Endothelial cell of umbilical vein (primary cell): ENCODE measurements around the gene CNOT6.

ENCODE experiments used
- CTCF ChIP-seq, 2 donors: IDR thresholded peaks; 1 replicate in 1 of 2; 2 replicates in 1 of 2; pipeline ENCODE4 v1.5.1; 2011; ENCODE audit warnings: low read length in 2 of 2, mild to moderate bottlenecking in 2 of 2, moderate library complexity in 2 of 2, control low read depth in 1 of 2, inconsistent platforms in 1 of 2, low read depth in 1 of 2; ENCODE audit not compliant: insufficient read depth in 1 of 2; ENCODE audit errors: extremely low read depth in 1 of 2
- EZH2 ChIP-seq: IDR thresholded peaks from 2 replicates; pipeline ENCODE4 v1.6.1; 2012; ENCODE audit warnings: borderline replicate concordance, low read depth, mild to moderate bottlenecking, moderate library complexity, low read length, inconsistent platforms; ENCODE audit not compliant: severe bottlenecking
- GATA2 ChIP-seq: IDR thresholded peaks from 2 replicates; pipeline ENCODE4 v1.7.0; 2011; ENCODE audit warnings: low read depth, mild to moderate bottlenecking, moderate library complexity, mixed read lengths, low read length; ENCODE audit not compliant: insufficient read length, insufficient read depth
- JUN ChIP-seq: IDR thresholded peaks from 2 replicates; pipeline ENCODE4 v1.6.1; 2011; ENCODE audit warnings: borderline replicate concordance, low read depth; ENCODE audit not compliant: insufficient read length, insufficient read depth
- MAX ChIP-seq: IDR thresholded peaks from 2 replicates; pipeline ENCODE4 v1.6.1; 2011; ENCODE audit not compliant: insufficient read depth, insufficient read length
- MYC ChIP-seq: IDR thresholded peaks from one replicate; pipeline ENCODE4 v1.6.1; 2011; ENCODE audit warnings: mild to moderate bottlenecking, low read depth, low read length
- POLR2A ChIP-seq: IDR thresholded peaks from 2 replicates; pipeline ENCODE4 v1.6.1; 2012; ENCODE audit warnings: low read depth, mild to moderate bottlenecking, control low read depth, low read length
- POLR2AphosphoS5 ChIP-seq: IDR thresholded peaks from 2 replicates; pipeline ENCODE4 v1.6.1; 2012; ENCODE audit warnings: low read depth, mild to moderate bottlenecking, control low read depth, low read length, moderate library complexity; ENCODE audit not compliant: insufficient read depth

- TF ChIP-seq EZH2 (no peak), CTCF (IDR thresholded peaks at IDR 0.05; ENCODE audit: extremely low read depth in 1 of 2, insufficient read depth in 1 of 2, low read depth in 1 of 2, low read length in 2 of 2) (no peak), POLR2AphosphoS5 (no peak), POLR2A (no peak), MAX (no peak), GATA2 (no peak), JUN (no peak), MYC (no peak)
These were observed 92.7 kb downstream of the CNOT6 start for GRCh38 chr5:180586870-180587269.
